Measurements from ENCODE around the gene ADAMTSL3.

DNA sequence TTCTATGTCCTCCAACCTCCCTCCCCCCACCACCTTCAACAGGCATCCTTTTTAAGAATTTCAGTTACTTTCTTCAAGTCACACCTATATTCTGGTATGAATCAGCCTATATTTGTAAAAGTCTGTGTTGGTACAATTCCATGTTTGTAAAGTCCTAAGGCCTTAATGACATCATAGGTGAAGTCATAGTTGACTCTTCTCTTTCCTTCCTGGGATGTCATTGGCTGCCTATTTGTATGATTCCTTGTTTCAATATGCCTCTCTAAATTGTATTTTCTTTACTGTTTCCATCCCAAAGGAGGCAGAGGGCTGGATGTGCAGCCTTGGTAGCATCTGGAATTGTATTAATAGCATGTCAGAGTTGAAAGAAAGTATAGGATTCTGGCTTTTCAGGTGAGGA, 56.5 kb downstream of the ADAMTSL3 start:
- TF ChIP-seq, protein P1, sequence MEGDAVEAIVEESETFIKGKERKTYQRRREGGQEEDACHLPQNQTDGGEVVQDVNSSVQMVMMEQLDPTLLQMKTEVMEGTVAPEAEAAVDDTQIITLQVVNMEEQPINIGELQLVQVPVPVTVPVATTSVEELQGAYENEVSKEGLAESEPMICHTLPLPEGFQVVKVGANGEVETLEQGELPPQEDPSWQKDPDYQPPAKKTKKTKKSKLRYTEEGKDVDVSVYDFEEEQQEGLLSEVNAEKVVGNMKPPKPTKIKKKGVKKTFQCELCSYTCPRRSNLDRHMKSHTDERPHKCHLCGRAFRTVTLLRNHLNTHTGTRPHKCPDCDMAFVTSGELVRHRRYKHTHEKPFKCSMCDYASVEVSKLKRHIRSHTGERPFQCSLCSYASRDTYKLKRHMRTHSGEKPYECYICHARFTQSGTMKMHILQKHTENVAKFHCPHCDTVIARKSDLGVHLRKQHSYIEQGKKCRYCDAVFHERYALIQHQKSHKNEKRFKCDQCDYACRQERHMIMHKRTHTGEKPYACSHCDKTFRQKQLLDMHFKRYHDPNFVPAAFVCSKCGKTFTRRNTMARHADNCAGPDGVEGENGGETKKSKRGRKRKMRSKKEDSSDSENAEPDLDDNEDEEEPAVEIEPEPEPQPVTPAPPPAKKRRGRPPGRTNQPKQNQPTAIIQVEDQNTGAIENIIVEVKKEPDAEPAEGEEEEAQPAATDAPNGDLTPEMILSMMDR (IDR thresholded peaks at IDR 0.05) = no peak
- no peak for TF ChIP-seq ATF3 (CRISPR knock-in tag; conservative IDR thresholded peaks at IDR 0.05)
- TF ChIP-seq NFYB (CRISPR knock-in tag; conservative IDR thresholded peaks at IDR 0.05; ENCODE audit: low read depth) = no peak
- no peak for TF ChIP-seq ZNF512 (CRISPR knock-in tag; IDR thresholded peaks at IDR 0.05; ENCODE audit: borderline replicate concordance)
- TF ChIP-seq, protein P2, sequence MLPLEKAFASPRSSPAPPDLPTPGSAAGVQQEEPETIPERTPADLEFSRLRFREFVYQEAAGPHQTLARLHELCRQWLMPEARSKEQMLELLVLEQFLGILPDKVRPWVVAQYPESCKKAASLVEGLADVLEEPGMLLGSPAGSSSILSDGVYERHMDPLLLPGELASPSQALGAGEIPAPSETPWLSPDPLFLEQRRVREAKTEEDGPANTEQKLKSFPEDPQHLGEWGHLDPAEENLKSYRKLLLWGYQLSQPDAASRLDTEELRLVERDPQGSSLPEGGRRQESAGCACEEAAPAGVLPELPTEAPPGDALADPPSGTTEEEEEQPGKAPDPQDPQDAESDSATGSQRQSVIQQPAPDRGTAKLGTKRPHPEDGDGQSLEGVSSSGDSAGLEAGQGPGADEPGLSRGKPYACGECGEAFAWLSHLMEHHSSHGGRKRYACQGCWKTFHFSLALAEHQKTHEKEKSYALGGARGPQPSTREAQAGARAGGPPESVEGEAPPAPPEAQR (CRISPR knock-in tag; IDR thresholded peaks at IDR 0.05) = no peak
